BE2C (cell line): ENCODE data around the gene FRYL.
"Not testable (repeated sequence)": the region's sequence is repeated elsewhere in the genome, so short reads cannot be mapped to it uniquely, and the experiment has no call there.

Experiments used
- DNase-seq: peaks from one replicate; pipeline ENCODE4 v3.0.0-alpha.2; 2020
- H3K27me3 ChIP-seq: fragments of 250-450 bp; sonication (Bioruptor Pico); 2 replicates; pipeline ENCODE4 v1.5.1; 2020; ENCODE audit warnings: mild to moderate bottlenecking
- H3K36me3 ChIP-seq: fragments of 250-450 bp; sonication (Bioruptor Pico); 2 replicates; pipeline ENCODE4 v1.5.1; 2020; ENCODE audit warnings: mild to moderate bottlenecking
- H3K4me1 ChIP-seq: fragments of 250-450 bp; sonication (Bioruptor Pico); 2 replicates; pipeline ENCODE4 v1.5.1; 2020
- H3K4me3 ChIP-seq: 2 replicates; pipeline ENCODE4 v1.5.1; 2011; ENCODE audit warnings: low read depth, low read length
- H3K9me3 ChIP-seq: fragments of 250-450 bp; sonication (Bioruptor Pico); 2 replicates; pipeline ENCODE4 v1.5.1; 2020
- CTCF ChIP-seq: IDR thresholded peaks from 2 replicates; pipeline ENCODE4 v1.5.1; 2012; ENCODE audit warnings: mild to moderate bottlenecking, low read depth, low read length

The FRYL gene

GRCh38 chr4:48688953-48689352 lies 91.1 kb downstream of the FRYL start:
- Histone ChIP-seq H3K27me3 (no peaks in the 10 kb centered on the region), H3K9me3 (no peaks in the 10 kb centered on the region), H3K36me3 (no peaks in the 10 kb centered on the region), H3K4me3 (no peak overlapping the region), H3K4me1 (peaks cover 11% of the 10 kb centered on the region)
- DNase-seq: no peak
- no peak for TF ChIP-seq CTCF

- no peak for TF ChIP-seq CTCF
- Histone ChIP-seq H3K27me3 (no peaks in the 10 kb centered on the region), H3K4me1 (peaks cover 11% of the 10 kb centered on the region), H3K9me3 (no peaks in the 10 kb centered on the region), H3K36me3 (no peaks in the 10 kb centered on the region), H3K4me3 (no peak overlapping the region)
- no peak for DNase-seq
Observed at GRCh38 chr4:48687313-48688051, 92.6 kb downstream of the FRYL start.

GRCh38 chr4:48686369-48686768 lies 93.7 kb downstream of the FRYL start:
- no peak for TF ChIP-seq CTCF
- no peak for DNase-seq
- no peaks in the 10 kb centered on the region for H3K27me3 ChIP-seq
- no peaks in the 10 kb centered on the region for H3K36me3 ChIP-seq
- H3K4me3 ChIP-seq: 0 out of 2 replicates have a peak overlapping the region, but pooled peaks have one; percentile 6
- no peaks in the 10 kb centered on the region for H3K9me3 ChIP-seq
- H3K4me1 ChIP-seq: peaks cover 11% of the 10 kb centered on the region

GRCh38 chr4:48683784-48684666 lies 96.1 kb downstream of the FRYL start:
- Histone ChIP-seq H3K9me3 (no peaks in the 10 kb centered on the region; the same call in 1 of the 2 replicates), H3K4me3 (no peak overlapping the region), H3K36me3 (no peaks in the 10 kb centered on the region), H3K4me1 (peaks cover 11% of the 10 kb centered on the region), H3K27me3 (no peaks in the 10 kb centered on the region)
- no peak for DNase-seq
- no peak for TF ChIP-seq CTCF

GRCh38 chr4:48682870-48683269 lies 97.2 kb downstream of the FRYL start:
- not testable (repeated sequence) for H3K27me3 ChIP-seq, DNase-seq, H3K4me3 ChIP-seq, H3K9me3 ChIP-seq, H3K36me3 ChIP-seq
- peaks cover 11% of the 10 kb centered on the region for H3K4me1 ChIP-seq

GRCh38 chr4:48681856-48682255 lies 98.2 kb downstream of the FRYL start:
- H3K36me3 ChIP-seq: no peaks in the 10 kb centered on the region
- H3K4me3 ChIP-seq: no peak overlapping the region
- no peaks in the 10 kb centered on the region; the same call in 1 of the 2 replicates for H3K9me3 ChIP-seq
- H3K4me1 ChIP-seq: peaks cover 5% of the 10 kb centered on the region
- H3K27me3 ChIP-seq: no peaks in the 10 kb centered on the region
- DNase-seq: no peak
- TF ChIP-seq CTCF: peak; percentile 44
